Measurements from ENCODE around the gene PEX26.

- TF ChIP-seq CTCF (IDR thresholded peaks at IDR 0.05) (no peak), POLR2A (IDR thresholded peaks at IDR 0.05) (no peak)
These were observed 70.0 kb downstream of the PEX26 start for GRCh38 chr22:18147791-18148190.

Data from lower leg skin (tissue), 3 donors.